K562 (cell line): Measurements from ENCODE around the gene HJV. TPM values are rescaled to one million over a fixed set of nuclear protein-coding genes. Genes with fewer than 3 reads are reported as not detected.
A peak's percentile ranks its signal among the peaks of the same experiment; 100 is the strongest.

Experiments
- AFF4 ChIP-seq: sonication (generic); formaldehyde crosslinking; IDR thresholded peaks from 2 replicates; pipeline ENCODE4 v1.8.0; 2023; ENCODE audit warnings: mild to moderate bottlenecking, missing genetic modification reagents
- EHMT2 ChIP-seq: fragments of 450-650 bp; IDR thresholded peaks from 2 replicates; pipeline ENCODE4 v1.6.1; 2018; ENCODE audit warnings: antibody characterized with exemption
- NR2F6 ChIP-seq: fragments of 450-650 bp; formaldehyde crosslinking; IDR thresholded peaks from 2 replicates; pipeline ENCODE4 v1.4.0; 2020; ENCODE audit warnings: mild to moderate bottlenecking
- STAG1 ChIP-seq: sonication (generic); formaldehyde crosslinking; IDR thresholded peaks from 2 replicates; pipeline ENCODE4 v1.5.0; 2020; ENCODE audit warnings: missing genetic modification reagents, borderline replicate concordance
- polyA plus RNA-seq, 8 experiments: library from polyadenylated mRNA; depleted of rRNA in 4 of 8; stranded (reverse) in 5 of 8; unstranded in 3 of 8; fragments of >200 nt; fragmentation: Nextera tagmentation in 2 of 8; fragmentation: Illumina TruSeq in 1 of 8; extraction: Ambion mirVana in 2 of 8; extraction: Trizol in 1 of 8; gene quantifications; 2 replicates each; pipeline versions ENCODE4 v1.2.1 to v1.2.3, GENCODE V29; 2011 to 2014; ENCODE audit warnings: inconsistent platforms in 1 of 8, missing spikeins in 1 of 8
- total RNA-seq, 7 experiments: library from RNA; depleted of rRNA in 6 of 7; stranded (reverse); fragments of >200 nt in 6 of 7; fragmentation: Illumina TruSeq in 2 of 7; extraction: Trizol in 2 of 7; gene quantifications; 2 replicates each; pipeline versions ENCODE4 v1.2.1 to v1.2.3, GENCODE V29; 2011 to 2021; ENCODE audit warnings: low replicate concordance in 1 of 7

HJV gene
- total and polyA plus RNA-seq, 9 of the 15 experiments (the other 6 are each of a cell fraction or from before 2014, with no cell fraction given): 1.0 to 6.6 (median 2.4) TPM

DNA sequence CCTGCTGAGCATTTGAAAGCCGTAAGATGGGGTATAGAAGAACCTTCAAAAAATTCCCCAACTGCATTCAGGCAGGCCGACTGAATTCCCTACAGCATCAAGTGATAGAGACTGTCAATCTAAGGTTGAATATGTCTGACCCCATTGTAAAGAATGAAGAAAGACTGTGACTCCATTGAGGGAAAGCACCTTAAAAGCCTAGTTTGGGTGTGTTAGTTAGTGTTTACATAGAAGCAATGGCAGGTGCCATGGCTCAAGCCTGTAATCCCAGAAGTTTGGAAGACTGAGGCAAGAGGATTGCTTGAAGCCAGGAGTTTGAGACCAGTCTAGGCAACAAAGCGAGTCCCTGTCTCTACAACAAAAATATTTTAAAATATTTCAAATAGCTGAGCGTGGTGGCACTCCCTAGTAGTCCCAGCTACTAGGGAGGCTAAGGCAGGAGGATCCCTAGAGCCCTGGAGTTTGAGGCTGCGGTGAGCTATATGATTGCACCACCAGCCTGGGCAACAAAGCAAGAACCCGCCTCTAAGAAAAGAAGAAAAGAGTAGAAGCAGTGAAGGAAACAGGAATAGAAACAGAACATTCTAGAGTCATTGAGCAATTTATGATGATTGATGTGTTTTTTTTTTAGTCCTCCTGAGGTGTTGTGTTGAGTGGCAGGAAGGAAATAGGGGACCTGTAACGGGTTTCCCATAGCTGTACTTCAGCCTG lies 41.6 kb downstream of the HJV start (continued):
- TF ChIP-seq AFF4 (CRISPR knock-in tag): no peak
- TF ChIP-seq STAG1: no peak
- no peak for TF ChIP-seq NR2F6 (CRISPR knock-in tag)
- peak; percentile 18; the same call in 1 of the 2 replicates for TF ChIP-seq EHMT2
